Measurements from ENCODE around the gene ZDHHC7.
"Not testable (repeated sequence)": the region's sequence is repeated elsewhere in the genome, so short reads cannot be mapped to it uniquely, and the experiment has no call there.

The ZDHHC7 gene

DNA sequence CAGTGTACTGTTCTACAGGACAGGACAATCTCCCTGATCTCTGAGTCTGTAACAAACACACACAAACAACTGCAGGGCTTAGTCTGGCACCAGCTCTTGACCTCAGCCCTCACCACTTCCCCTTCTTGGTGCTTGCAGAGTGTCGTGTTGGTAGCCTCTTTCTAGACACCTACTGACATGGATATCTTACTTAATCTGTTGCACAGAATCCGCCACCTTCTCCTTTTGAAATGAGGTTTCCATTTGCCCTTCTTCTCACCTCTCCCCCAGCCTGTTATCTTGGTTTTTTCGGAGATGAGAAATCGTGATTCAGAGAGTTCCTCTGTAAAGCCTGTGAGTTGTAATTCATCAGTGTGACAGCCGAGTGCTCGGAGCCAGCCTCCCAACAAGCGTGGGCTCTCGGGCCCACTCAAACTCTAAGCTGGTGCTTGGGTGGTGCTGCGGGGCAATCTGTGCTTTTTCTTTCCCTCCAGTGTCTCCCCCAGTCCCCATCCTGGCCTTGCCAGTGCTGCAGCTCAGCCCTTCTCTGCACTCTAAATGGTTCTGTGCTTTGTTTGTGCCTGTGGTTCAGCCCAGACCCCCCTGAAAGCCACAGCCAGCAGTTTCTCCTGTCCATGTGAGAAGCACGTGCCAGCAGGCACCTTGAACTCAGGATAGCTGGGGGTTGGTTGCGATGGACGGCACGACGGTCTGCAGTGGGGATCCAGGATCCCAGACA lies 44.3 kb upstream of the ZDHHC7 start:
- peaks cover 12% of the 10 kb centered on the region for H3K27me3 Mint-ChIP-seq (ENCODE audit: low read depth)
- peak overlapping the region; percentile 7 to 64 (median 35) for H3K4me3 Mint-ChIP-seq
- no peaks in the 10 kb centered on the region for H3K36me3 Mint-ChIP-seq (ENCODE audit: low read depth)
- peaks cover 34% of the 10 kb centered on the region for H3K4me1 Mint-ChIP-seq
- TF ChIP-seq, protein P1, sequence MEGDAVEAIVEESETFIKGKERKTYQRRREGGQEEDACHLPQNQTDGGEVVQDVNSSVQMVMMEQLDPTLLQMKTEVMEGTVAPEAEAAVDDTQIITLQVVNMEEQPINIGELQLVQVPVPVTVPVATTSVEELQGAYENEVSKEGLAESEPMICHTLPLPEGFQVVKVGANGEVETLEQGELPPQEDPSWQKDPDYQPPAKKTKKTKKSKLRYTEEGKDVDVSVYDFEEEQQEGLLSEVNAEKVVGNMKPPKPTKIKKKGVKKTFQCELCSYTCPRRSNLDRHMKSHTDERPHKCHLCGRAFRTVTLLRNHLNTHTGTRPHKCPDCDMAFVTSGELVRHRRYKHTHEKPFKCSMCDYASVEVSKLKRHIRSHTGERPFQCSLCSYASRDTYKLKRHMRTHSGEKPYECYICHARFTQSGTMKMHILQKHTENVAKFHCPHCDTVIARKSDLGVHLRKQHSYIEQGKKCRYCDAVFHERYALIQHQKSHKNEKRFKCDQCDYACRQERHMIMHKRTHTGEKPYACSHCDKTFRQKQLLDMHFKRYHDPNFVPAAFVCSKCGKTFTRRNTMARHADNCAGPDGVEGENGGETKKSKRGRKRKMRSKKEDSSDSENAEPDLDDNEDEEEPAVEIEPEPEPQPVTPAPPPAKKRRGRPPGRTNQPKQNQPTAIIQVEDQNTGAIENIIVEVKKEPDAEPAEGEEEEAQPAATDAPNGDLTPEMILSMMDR (IDR thresholded peaks at IDR 0.05; ENCODE audit: unreplicated experiment in 3 of 3): no peak
- H3K9me3 Mint-ChIP-seq: no peaks in the 10 kb centered on the region
- H3K27ac Mint-ChIP-seq: peak overlapping the region; percentile 64 to 91 (median 82)

DNA sequence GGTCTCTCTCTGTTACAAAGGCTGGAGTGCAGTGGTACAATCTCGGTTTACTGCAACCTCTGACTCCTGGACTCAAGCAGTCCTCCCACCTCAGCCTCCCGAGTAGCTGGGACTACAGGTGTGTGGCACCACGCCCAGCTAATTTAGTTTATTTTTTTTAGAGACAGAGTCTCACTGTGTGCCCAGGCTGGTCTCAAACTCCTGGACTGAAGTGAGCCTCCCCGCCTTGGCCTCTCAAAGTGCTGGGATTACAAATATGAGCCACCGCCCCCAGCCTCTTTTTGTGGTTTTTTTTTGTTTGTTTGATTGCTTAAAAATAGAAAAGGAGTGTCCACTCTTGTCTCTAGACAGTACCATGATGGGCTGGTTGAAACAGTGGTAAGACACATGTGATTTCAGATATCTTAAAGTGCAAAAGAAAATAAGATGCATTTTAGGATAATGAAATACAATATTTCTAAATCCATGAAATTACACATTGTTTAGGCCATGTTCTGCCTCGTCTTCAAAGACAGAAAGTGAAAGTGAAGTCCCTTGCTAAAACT lies 43.7 kb upstream of the ZDHHC7 start:
- TF ChIP-seq, protein P1 (IDR thresholded peaks at IDR 0.05; ENCODE audit: unreplicated experiment in 3 of 3): no peak
- H3K27ac Mint-ChIP-seq: peak overlapping the region; percentile 64 to 91 (median 82)
- no peaks in the 10 kb centered on the region for H3K9me3 Mint-ChIP-seq
- peak overlapping the region in 1 of 3 experiments; percentile 64 for H3K4me3 Mint-ChIP-seq
- H3K4me1 Mint-ChIP-seq: peaks cover 34% of the 10 kb centered on the region
- H3K27me3 Mint-ChIP-seq (ENCODE audit: low read depth): peaks cover 14% of the 10 kb centered on the region
- H3K36me3 Mint-ChIP-seq (ENCODE audit: low read depth): no peaks in the 10 kb centered on the region

DNA sequence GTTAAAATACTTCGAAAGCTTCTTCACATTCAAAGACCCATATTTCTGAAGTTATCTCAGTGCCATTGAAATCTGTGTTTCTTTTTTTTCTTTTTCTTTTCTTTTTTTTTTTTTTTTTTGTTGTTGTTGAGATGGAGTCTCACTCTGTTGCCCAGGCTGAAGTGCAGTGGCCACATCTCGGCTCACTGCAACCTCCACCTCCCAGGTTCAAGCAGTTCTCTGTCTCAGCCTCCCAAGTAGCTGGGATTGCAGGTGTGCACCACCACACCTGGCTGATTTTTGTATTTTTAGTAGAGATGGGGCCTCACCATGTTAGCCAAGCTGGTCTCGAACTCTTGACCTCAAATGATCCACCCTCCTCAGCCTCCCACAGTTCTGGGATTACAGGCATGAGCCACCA lies 43.0 kb upstream of the ZDHHC7 start:
- peaks cover 34% of the 10 kb centered on the region for H3K4me1 Mint-ChIP-seq

DNA sequence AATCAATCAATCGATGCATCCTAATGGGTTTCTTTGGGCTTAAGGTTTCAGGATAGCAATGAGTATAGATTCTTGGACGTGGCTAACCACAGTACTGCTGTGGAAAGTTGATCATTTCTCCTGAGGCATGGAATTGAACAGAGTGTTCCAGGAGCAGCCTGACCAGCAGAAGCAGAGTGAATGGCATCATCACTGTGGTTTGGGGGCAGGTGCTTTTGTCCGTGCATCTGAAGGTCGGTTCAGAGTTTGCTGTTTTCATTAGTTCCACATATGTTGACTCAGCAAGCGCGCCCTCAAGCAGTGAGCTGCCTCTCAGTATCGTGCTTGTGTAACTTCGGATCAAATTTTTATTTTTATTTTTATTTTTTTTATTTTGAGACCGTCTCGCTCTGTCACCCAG lies 41.2 kb upstream of the ZDHHC7 start:
- H3K36me3 Mint-ChIP-seq (ENCODE audit: low read depth): no peaks in the 10 kb centered on the region

More for the DNA sequence above, 43.0 kb upstream of the ZDHHC7 start:
- H3K27ac Mint-ChIP-seq; H3K9me3 Mint-ChIP-seq; H3K36me3 Mint-ChIP-seq (ENCODE audit: low read depth); H3K4me3 Mint-ChIP-seq: not testable (repeated sequence)
- peaks cover 11% of the 10 kb centered on the region for H3K27me3 Mint-ChIP-seq (ENCODE audit: low read depth)

DNA sequence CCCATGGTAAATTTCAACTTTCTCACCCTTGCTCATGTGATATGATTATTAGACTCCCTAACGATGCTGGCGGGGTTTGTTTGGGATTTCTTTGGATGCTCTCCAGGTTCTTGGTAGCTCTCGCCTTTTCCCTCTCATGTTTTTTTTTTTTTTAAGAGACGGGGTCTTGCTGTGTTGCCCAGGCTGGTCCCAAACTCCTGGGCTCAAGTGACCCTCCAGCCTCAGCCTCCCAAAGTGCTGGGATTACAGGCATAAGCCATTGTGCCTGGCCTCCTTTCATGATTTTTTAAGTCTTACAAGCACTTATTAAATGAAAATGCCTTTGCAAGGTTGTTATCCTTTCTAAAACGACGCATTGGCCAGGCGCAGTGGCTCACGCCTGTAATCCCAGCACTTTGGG lies 40.3 kb upstream of the ZDHHC7 start:
- peaks cover 3% of the 10 kb centered on the region for H3K27me3 Mint-ChIP-seq (ENCODE audit: low read depth)
- no peaks in the 10 kb centered on the region for H3K36me3 Mint-ChIP-seq (ENCODE audit: low read depth)
- H3K4me1 Mint-ChIP-seq: peaks cover 25% of the 10 kb centered on the region
- H3K9me3 Mint-ChIP-seq: no peaks in the 10 kb centered on the region
- peak overlapping the region; percentile 39 to 65 (median 63) for H3K27ac Mint-ChIP-seq
- H3K4me3 Mint-ChIP-seq: no peak overlapping the region
- TF ChIP-seq, protein P1 (IDR thresholded peaks at IDR 0.05; ENCODE audit: unreplicated experiment in 3 of 3): no peak

More for the DNA sequence above, 41.2 kb upstream of the ZDHHC7 start:
- Mint-ChIP-seq H3K4me1 (peaks cover 30% of the 10 kb centered on the region), H3K9me3 (no peaks in the 10 kb centered on the region), H3K27ac (no peak overlapping the region), H3K27me3 (ENCODE audit: low read depth) (peaks cover 9% of the 10 kb centered on the region), H3K4me3 (no peak overlapping the region)
- TF ChIP-seq, protein P1 (IDR thresholded peaks at IDR 0.05; ENCODE audit: unreplicated experiment in 3 of 3): no peak

DNA sequence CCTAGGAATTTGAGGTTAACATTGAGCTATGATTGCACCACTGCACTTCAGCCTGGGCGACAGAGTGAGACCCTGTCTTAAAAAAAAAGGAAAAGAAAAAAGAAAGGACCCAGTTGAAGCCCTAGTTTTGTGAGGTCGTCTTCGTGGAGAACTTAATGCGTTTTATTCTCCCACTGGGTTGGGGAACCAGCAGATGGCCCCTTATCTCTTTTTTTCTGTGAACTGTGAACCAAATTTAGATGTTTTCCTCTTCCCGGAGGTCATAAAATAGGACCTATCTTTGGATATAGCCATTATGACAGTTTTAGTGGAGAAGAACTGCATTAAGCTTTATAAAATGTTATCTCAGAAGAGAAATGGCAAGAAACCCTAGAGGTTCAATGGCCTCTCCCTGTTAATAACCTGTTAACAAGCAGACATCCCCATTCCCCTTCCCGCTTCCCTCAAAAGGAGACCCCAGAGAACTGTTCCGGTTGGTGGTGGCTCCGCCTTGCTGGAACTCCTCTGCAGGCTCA lies 39.8 kb upstream of the ZDHHC7 start:
- peaks cover 3% of the 10 kb centered on the region for H3K27me3 Mint-ChIP-seq (ENCODE audit: low read depth)
- no peak overlapping the region for H3K4me3 Mint-ChIP-seq
- peaks cover 19% of the 10 kb centered on the region for H3K4me1 Mint-ChIP-seq
- H3K36me3 Mint-ChIP-seq (ENCODE audit: low read depth): no peaks in the 10 kb centered on the region
- TF ChIP-seq, protein P1 (IDR thresholded peaks at IDR 0.05; ENCODE audit: unreplicated experiment in 3 of 3): no peak
- peak overlapping the region; percentile 39 to 65 (median 63) for H3K27ac Mint-ChIP-seq
- H3K9me3 Mint-ChIP-seq: no peaks in the 10 kb centered on the region
